Neural progenitor cell (in vitro differentiated cells): Measurements from ENCODE around the gene STK39.

Experiments
- EZH2 ChIP-seq: fragments of 200-600 bp; sonication (generic); IDR thresholded peaks from 2 replicates; pipeline ENCODE4 v1.6.1; 2017; ENCODE audit warnings: antibody characterized with exemption, mild to moderate bottlenecking, moderate library complexity
- EZH2phosphoT487 ChIP-seq: fragments of 200-600 bp; sonication (generic); IDR thresholded peaks from 2 replicates; pipeline ENCODE4 v1.6.1; 2017; ENCODE audit warnings: antibody characterized with exemption
- TF ChIP-seq, protein P1 (sequence below): fragments of 200-600 bp; sonication (generic); IDR thresholded peaks from 2 replicates; pipeline ENCODE4 v1.5.1; 2017; ENCODE audit warnings: antibody characterized with exemption, mild to moderate bottlenecking

DNA sequence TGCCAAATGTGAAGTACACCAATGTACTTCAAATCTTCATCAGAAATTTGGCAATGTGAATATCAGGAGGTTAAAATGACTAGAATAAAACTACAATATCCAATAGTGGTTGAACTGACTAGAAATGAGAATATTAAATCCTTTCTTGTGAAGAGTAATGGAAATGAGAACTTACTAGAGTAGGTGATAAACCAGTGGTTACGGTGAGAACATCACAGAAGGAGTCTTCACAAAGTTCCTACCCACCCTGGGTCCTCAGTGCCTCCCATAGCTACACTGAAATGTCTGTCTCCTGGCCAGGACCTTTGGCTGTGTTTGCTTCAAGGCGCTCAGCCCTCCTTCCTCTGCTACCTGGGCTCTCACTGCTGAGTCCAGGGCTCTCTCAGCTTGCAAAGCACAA, 289.7 kb downstream of the STK39 start:
- TF ChIP-seq, protein P1, sequence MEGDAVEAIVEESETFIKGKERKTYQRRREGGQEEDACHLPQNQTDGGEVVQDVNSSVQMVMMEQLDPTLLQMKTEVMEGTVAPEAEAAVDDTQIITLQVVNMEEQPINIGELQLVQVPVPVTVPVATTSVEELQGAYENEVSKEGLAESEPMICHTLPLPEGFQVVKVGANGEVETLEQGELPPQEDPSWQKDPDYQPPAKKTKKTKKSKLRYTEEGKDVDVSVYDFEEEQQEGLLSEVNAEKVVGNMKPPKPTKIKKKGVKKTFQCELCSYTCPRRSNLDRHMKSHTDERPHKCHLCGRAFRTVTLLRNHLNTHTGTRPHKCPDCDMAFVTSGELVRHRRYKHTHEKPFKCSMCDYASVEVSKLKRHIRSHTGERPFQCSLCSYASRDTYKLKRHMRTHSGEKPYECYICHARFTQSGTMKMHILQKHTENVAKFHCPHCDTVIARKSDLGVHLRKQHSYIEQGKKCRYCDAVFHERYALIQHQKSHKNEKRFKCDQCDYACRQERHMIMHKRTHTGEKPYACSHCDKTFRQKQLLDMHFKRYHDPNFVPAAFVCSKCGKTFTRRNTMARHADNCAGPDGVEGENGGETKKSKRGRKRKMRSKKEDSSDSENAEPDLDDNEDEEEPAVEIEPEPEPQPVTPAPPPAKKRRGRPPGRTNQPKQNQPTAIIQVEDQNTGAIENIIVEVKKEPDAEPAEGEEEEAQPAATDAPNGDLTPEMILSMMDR, result no peak
- no peak for TF ChIP-seq EZH2phosphoT487
- TF ChIP-seq EZH2, result no peak
